Left ventricle myocardium inferior (tissue), 1 donor: ENCODE results near the gene ROBO4. TPM values are rescaled to one million over a fixed set of nuclear protein-coding genes. Genes with fewer than 3 reads are reported as not detected.

Experiments used
- DNase-seq: peaks from one replicate; pipeline ENCODE4 v3.0.0-alpha.2; 2020
- H3K27ac ChIP-seq: fragments of 200-600 bp; replicated peaks from 2 replicates; pipeline ENCODE4 v1.8.0; 2021
- H3K27me3 ChIP-seq: fragments of 200-600 bp; 2 replicates; pipeline ENCODE4 v1.8.0; 2021; ENCODE audit warnings: low read depth
- H3K36me3 ChIP-seq: fragments of 200-600 bp; 2 replicates; pipeline ENCODE4 v1.8.0; 2021
- H3K4me1 ChIP-seq: fragments of 200-600 bp; 2 replicates; pipeline ENCODE4 v1.8.0; 2021
- H3K4me3 ChIP-seq: fragments of 200-600 bp; 2 replicates; pipeline ENCODE4 v1.8.0; 2021; ENCODE audit warnings: mild to moderate bottlenecking, moderate library complexity
- H3K9me3 ChIP-seq: fragments of 200-600 bp; replicated peaks from 2 replicates; pipeline ENCODE4 v1.8.0; 2021
- CTCF ChIP-seq: fragments of 200-600 bp; IDR thresholded peaks from 2 replicates; pipeline ENCODE4 v1.8.0; 2021; ENCODE audit warnings: antibody characterized with exemption, mild to moderate bottlenecking, borderline replicate concordance
- intact Hi-C: fragments of 100-400 bp; cut with micrococcal nuclease; formaldehyde crosslinking; loops from one replicate; pipeline ENCODE4 v1.11.0; 2022
- total RNA-seq: library from RNA; stranded (reverse); fragmentation: NEBNext Ultra II Directional; extraction: Animal tissue kit (Norgen Biotek cat#: 25700); gene quantifications from one replicate; pipeline ENCODE4 v1.2.1, GENCODE V29; 2021
- donor health status: DM: no; HTN: yes; CAD: no; lungs with severe emphysema.

Gene ROBO4
- total RNA-seq, 1 donor from 2014 or later, result 20.7 TPM

- no peak for DNase-seq
- H3K27me3 ChIP-seq, result peaks cover 11% of the 10 kb centered on the region
- H3K36me3 ChIP-seq, result peaks cover 11% of the 10 kb centered on the region
- no peaks in the 10 kb centered on the region for H3K9me3 ChIP-seq
- no peak overlapping the region for H3K4me3 ChIP-seq
- peak overlapping the region; percentile 89 for H3K27ac ChIP-seq
- TF ChIP-seq CTCF, result no peak
- intact Hi-C loops, result no loop called here
- H3K4me1 ChIP-seq, result peaks cover 99% of the 10 kb centered on the region
Measured at GRCh38 chr11:124892146-124892545, 5.5 kb downstream of the ROBO4 start.

GRCh38 chr11:124891373-124891861 lies 6.2 kb downstream of the ROBO4 start:
- peak overlapping the region; percentile 89 for H3K27ac ChIP-seq
- H3K4me1 ChIP-seq, result peaks cover 99% of the 10 kb centered on the region
- intact Hi-C loops, result no loop called here

GRCh38 chr11:124890683-124891372 lies 6.8 kb downstream of the ROBO4 start:
- peaks cover 11% of the 10 kb centered on the region for H3K36me3 ChIP-seq
- intact Hi-C loops, result no loop called here
- peaks cover 7% of the 10 kb centered on the region for H3K27me3 ChIP-seq
- no peak for DNase-seq
- TF ChIP-seq CTCF, result no peak
- H3K27ac ChIP-seq, result peak overlapping the region; percentile 89
- peaks cover 99% of the 10 kb centered on the region for H3K4me1 ChIP-seq
- no peak overlapping the region for H3K4me3 ChIP-seq
- H3K9me3 ChIP-seq, result no peaks in the 10 kb centered on the region

More at GRCh38 chr11:124891373-124891861, 6.2 kb downstream of the ROBO4 start:
- no peak for TF ChIP-seq CTCF
- DNase-seq, result peak; percentile 58
- H3K4me3 ChIP-seq, result no peak overlapping the region
- no peaks in the 10 kb centered on the region for H3K9me3 ChIP-seq
- H3K27me3 ChIP-seq, result peaks cover 11% of the 10 kb centered on the region
- H3K36me3 ChIP-seq, result peaks cover 11% of the 10 kb centered on the region

- peaks cover 11% of the 10 kb centered on the region for H3K36me3 ChIP-seq
- no peak overlapping the region for H3K4me3 ChIP-seq
- no peaks in the 10 kb centered on the region for H3K9me3 ChIP-seq
- no peak for DNase-seq
- TF ChIP-seq CTCF, result no peak
- peaks cover 8% of the 10 kb centered on the region for H3K27me3 ChIP-seq
- H3K27ac ChIP-seq, result peak overlapping the region; percentile 89
- peaks cover 99% of the 10 kb centered on the region for H3K4me1 ChIP-seq
- intact Hi-C loops, result no loop called here
Measured at GRCh38 chr11:124890151-124890550, 7.5 kb downstream of the ROBO4 start.

- H3K4me3 ChIP-seq, result no peak overlapping the region
- no peak for DNase-seq
- H3K36me3 ChIP-seq, result peaks cover 16% of the 10 kb centered on the region
- peak overlapping the region; percentile 89 for H3K27ac ChIP-seq
- peaks cover 12% of the 10 kb centered on the region for H3K27me3 ChIP-seq
- intact Hi-C loops, result no loop called here
- H3K9me3 ChIP-seq, result no peaks in the 10 kb centered on the region
- H3K4me1 ChIP-seq, result peaks cover 99% of the 10 kb centered on the region
- no peak for TF ChIP-seq CTCF
Measured at GRCh38 chr11:124889191-124890091, 8.2 kb downstream of the ROBO4 start.
